Measurements from ENCODE around the gene SGCA.

The SGCA gene

GRCh38 chr17:50150354-50151040 lies 15.3 kb upstream of the SGCA start, which contains the start of gene PPP1R9B (continued):
- TF ChIP-seq, protein P1, sequence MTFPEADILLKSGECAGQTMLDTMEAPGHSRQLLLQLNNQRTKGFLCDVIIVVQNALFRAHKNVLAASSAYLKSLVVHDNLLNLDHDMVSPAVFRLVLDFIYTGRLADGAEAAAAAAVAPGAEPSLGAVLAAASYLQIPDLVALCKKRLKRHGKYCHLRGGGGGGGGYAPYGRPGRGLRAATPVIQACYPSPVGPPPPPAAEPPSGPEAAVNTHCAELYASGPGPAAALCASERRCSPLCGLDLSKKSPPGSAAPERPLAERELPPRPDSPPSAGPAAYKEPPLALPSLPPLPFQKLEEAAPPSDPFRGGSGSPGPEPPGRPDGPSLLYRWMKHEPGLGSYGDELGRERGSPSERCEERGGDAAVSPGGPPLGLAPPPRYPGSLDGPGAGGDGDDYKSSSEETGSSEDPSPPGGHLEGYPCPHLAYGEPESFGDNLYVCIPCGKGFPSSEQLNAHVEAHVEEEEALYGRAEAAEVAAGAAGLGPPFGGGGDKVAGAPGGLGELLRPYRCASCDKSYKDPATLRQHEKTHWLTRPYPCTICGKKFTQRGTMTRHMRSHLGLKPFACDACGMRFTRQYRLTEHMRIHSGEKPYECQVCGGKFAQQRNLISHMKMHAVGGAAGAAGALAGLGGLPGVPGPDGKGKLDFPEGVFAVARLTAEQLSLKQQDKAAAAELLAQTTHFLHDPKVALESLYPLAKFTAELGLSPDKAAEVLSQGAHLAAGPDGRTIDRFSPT (tag by site-specific recombination; IDR thresholded peaks at IDR 0.05) = no peak
- no peak for TF ChIP-seq ZNF692 (tag by site-specific recombination; IDR thresholded peaks at IDR 0.05)
- no peak for TF ChIP-seq ZNF292 (tag by site-specific recombination; IDR thresholded peaks at IDR 0.05; ENCODE audit: borderline replicate concordance, low read depth)
- TF ChIP-seq SCRT2 (tag by site-specific recombination; IDR thresholded peaks at IDR 0.05) = no peak
- TF ChIP-seq ZNF174 (tag by site-specific recombination; IDR thresholded peaks at IDR 0.05) = no peak
- no peak for TF ChIP-seq ZNF560 (tag by site-specific recombination; IDR thresholded peaks at IDR 0.05; ENCODE audit: borderline replicate concordance)
- no peak for TF ChIP-seq ZNF248 (tag by site-specific recombination; IDR thresholded peaks at IDR 0.05)
- 0 out of 2 replicates have a peak, but pooled peaks have one; percentile 21 for TF ChIP-seq ZBTB20 (tag by site-specific recombination; IDR thresholded peaks at IDR 0.05)
- TF ChIP-seq ZNF624 (tag by site-specific recombination; IDR thresholded peaks at IDR 0.05) = no peak
- TF ChIP-seq ZEB2 (tag by site-specific recombination; IDR thresholded peaks at IDR 0.05) = no peak
- no peak for TF ChIP-seq ZNF792 (tag by site-specific recombination; IDR thresholded peaks at IDR 0.05)
- no peak for TF ChIP-seq ZNF529 (tag by site-specific recombination; IDR thresholded peaks at IDR 0.05; ENCODE audit: insufficient replicate concordance)
- TF ChIP-seq ZNF776 (tag by site-specific recombination; IDR thresholded peaks at IDR 0.05; ENCODE audit: borderline replicate concordance) = no peak
- TF ChIP-seq ZNF214 (tag by site-specific recombination; IDR thresholded peaks at IDR 0.05; ENCODE audit: borderline replicate concordance) = no peak
- TF ChIP-seq ZBTB7A (tag by site-specific recombination; IDR thresholded peaks at IDR 0.05; ENCODE audit: low read depth) = peak; percentile 77
- no peak for TF ChIP-seq ZNF221 (tag by site-specific recombination; IDR thresholded peaks at IDR 0.05; ENCODE audit: borderline replicate concordance)
- no peak for TF ChIP-seq TCF7L2 (IDR thresholded peaks at IDR 0.05; ENCODE audit: borderline replicate concordance, low read depth, low read length)
- TF ChIP-seq MZF1 (tag by site-specific recombination; IDR thresholded peaks at IDR 0.05; ENCODE audit: borderline replicate concordance) = no peak
- TF ChIP-seq, protein P2, sequence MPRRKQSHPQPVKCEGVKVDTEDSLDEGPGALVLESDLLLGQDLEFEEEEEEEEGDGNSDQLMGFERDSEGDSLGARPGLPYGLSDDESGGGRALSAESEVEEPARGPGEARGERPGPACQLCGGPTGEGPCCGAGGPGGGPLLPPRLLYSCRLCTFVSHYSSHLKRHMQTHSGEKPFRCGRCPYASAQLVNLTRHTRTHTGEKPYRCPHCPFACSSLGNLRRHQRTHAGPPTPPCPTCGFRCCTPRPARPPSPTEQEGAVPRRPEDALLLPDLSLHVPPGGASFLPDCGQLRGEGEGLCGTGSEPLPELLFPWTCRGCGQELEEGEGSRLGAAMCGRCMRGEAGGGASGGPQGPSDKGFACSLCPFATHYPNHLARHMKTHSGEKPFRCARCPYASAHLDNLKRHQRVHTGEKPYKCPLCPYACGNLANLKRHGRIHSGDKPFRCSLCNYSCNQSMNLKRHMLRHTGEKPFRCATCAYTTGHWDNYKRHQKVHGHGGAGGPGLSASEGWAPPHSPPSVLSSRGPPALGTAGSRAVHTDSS (tag by site-specific recombination; IDR thresholded peaks at IDR 0.05) = no peak
- TF ChIP-seq ZNF571 (tag by site-specific recombination; IDR thresholded peaks at IDR 0.05) = no peak
- TF ChIP-seq ZNF423 (tag by site-specific recombination; IDR thresholded peaks at IDR 0.05) = peak; percentile 64
- no peak for TF ChIP-seq ZNF544 (tag by site-specific recombination; IDR thresholded peaks at IDR 0.05)
- TF ChIP-seq, protein P3, sequence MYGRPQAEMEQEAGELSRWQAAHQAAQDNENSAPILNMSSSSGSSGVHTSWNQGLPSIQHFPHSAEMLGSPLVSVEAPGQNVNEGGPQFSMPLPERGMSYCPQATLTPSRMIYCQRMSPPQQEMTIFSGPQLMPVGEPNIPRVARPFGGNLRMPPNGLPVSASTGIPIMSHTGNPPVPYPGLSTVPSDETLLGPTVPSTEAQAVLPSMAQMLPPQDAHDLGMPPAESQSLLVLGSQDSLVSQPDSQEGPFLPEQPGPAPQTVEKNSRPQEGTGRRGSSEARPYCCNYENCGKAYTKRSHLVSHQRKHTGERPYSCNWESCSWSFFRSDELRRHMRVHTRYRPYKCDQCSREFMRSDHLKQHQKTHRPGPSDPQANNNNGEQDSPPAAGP (tag by site-specific recombination; IDR thresholded peaks at IDR 0.05) = no peak
- no peak for TF ChIP-seq ZNF555 (tag by site-specific recombination; conservative IDR thresholded peaks at IDR 0.05)
- TF ChIP-seq GLI2 (tag by site-specific recombination; IDR thresholded peaks at IDR 0.05; ENCODE audit: borderline replicate concordance, low read depth) = no peak
- no peak for TF ChIP-seq ZNF830 (tag by site-specific recombination; IDR thresholded peaks at IDR 0.05; ENCODE audit: low read depth)
- no peak for TF ChIP-seq ZNF645 (tag by site-specific recombination; IDR thresholded peaks at IDR 0.05)
- TF ChIP-seq, protein P4, sequence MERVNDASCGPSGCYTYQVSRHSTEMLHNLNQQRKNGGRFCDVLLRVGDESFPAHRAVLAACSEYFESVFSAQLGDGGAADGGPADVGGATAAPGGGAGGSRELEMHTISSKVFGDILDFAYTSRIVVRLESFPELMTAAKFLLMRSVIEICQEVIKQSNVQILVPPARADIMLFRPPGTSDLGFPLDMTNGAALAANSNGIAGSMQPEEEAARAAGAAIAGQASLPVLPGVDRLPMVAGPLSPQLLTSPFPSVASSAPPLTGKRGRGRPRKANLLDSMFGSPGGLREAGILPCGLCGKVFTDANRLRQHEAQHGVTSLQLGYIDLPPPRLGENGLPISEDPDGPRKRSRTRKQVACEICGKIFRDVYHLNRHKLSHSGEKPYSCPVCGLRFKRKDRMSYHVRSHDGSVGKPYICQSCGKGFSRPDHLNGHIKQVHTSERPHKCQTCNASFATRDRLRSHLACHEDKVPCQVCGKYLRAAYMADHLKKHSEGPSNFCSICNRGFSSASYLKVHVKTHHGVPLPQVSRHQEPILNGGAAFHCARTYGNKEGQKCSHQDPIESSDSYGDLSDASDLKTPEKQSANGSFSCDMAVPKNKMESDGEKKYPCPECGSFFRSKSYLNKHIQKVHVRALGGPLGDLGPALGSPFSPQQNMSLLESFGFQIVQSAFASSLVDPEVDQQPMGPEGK (tag by site-specific recombination; IDR thresholded peaks at IDR 0.05) = peak; percentile 43
- TF ChIP-seq, protein P5, sequence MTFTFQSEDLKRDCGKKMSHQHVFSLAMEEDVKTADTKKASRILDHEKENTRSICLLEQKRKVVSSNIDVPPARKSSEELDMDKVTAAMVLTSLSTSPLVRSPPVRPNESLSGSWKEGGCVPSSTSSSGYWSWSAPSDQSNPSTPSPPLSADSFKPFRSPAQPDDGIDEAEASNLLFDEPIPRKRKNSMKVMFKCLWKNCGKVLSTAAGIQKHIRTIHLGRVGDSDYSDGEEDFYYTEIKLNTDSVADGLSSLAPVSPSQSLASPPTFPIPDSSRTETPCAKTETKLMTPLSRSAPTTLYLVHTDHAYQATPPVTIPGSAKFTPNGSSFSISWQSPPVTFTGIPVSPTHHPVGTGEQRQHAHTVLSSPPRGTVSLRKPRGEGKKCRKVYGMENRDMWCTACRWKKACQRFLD (tag by site-specific recombination; IDR thresholded peaks at IDR 0.05) = no peak
